Fibroblast of pulmonary artery (primary cell): ENCODE measurements around the gene CD300E.
"Not testable (repeated sequence)": the region's sequence is repeated elsewhere in the genome, so short reads cannot be mapped to it uniquely, and the experiment has no call there.

ENCODE experiments used
- DNase-seq: peaks from one replicate; pipeline ENCODE4 v3.0.0-alpha.2; 2010; ENCODE audit warnings: low read depth
- H3K4me3 ChIP-seq: replicated peaks from 2 replicates; pipeline ENCODE4 v1.5.1; 2011; ENCODE audit warnings: low read depth, mild to moderate bottlenecking, control low read depth, low read length, moderate library complexity
- TF ChIP-seq, protein P1 (sequence below): IDR thresholded peaks from 2 replicates; pipeline ENCODE4 v1.5.1; 2011; ENCODE audit warnings: mild to moderate bottlenecking, control low read depth, low read length, inconsistent platforms; ENCODE audit errors: missing control alignments

The CD300E gene

DNA sequence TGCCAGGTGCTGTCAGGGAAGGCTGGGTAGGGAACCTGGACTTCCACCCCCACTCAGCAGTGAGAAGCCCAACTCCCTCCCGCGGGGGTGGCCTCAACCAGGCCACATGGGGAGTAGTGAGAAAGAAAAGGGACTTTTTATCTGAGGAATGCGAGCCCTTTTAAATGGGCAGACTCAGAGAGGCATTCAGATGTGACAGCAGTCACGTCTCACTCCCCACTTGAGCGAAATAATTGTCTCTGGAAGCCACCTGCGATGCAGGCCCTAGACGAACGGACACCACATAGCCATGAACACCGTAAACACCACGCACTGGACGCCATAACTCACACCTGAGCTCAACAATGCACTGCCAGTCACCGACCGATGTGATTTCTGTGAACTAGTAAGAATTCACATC is 11.9 kb upstream of the CD300E start:
- TF ChIP-seq, protein P1, sequence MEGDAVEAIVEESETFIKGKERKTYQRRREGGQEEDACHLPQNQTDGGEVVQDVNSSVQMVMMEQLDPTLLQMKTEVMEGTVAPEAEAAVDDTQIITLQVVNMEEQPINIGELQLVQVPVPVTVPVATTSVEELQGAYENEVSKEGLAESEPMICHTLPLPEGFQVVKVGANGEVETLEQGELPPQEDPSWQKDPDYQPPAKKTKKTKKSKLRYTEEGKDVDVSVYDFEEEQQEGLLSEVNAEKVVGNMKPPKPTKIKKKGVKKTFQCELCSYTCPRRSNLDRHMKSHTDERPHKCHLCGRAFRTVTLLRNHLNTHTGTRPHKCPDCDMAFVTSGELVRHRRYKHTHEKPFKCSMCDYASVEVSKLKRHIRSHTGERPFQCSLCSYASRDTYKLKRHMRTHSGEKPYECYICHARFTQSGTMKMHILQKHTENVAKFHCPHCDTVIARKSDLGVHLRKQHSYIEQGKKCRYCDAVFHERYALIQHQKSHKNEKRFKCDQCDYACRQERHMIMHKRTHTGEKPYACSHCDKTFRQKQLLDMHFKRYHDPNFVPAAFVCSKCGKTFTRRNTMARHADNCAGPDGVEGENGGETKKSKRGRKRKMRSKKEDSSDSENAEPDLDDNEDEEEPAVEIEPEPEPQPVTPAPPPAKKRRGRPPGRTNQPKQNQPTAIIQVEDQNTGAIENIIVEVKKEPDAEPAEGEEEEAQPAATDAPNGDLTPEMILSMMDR = no peak
- no peak for DNase-seq

DNA sequence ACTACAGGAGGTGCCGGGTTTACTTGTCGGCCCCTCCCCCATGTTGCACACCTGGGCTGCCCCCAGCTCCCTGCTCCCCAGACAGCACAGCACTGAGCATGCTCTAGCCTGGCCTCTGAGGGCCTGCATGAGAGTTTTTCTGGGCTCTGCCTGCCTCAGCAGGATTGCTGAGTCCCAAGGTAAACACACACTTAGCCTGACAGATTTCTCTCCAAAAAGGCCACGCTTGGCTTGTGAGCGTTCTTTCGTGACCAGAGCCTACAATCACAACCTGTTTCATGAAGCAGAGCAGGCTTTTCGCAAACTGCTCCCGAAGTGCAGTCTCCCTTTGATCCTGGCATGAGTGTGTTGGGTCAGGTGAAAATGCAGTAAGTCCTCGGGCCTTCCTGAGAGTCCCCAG is 9.8 kb upstream of the CD300E start:
- DNase-seq = no peak
- TF ChIP-seq, protein P1 = no peak
- no peak overlapping the region for H3K4me3 ChIP-seq

More for the DNA sequence above, 11.9 kb upstream of the CD300E start:
- no peak overlapping the region for H3K4me3 ChIP-seq

DNA sequence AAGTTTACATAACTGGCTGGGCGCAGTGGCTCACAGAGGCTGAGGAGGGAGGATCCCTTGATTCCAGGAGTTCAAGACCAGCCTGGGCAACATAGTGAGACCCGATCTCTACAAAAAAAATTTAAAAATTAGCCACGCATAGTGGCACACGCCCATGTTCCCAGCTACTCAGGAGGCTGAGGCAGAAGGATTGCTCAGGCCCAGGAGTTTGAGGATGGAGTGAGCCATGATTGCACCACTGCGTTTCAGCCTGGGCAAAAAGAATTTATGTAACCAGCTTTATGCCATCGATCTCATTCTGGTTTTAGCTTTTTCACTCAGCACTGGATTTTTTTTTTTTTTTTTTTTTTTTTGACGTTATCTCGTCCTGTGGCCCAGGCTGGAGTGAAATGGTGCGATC is 9.1 kb upstream of the CD300E start:
- DNase-seq = no peak
- TF ChIP-seq, protein P1 = no peak
- H3K4me3 ChIP-seq = no peak overlapping the region

DNA sequence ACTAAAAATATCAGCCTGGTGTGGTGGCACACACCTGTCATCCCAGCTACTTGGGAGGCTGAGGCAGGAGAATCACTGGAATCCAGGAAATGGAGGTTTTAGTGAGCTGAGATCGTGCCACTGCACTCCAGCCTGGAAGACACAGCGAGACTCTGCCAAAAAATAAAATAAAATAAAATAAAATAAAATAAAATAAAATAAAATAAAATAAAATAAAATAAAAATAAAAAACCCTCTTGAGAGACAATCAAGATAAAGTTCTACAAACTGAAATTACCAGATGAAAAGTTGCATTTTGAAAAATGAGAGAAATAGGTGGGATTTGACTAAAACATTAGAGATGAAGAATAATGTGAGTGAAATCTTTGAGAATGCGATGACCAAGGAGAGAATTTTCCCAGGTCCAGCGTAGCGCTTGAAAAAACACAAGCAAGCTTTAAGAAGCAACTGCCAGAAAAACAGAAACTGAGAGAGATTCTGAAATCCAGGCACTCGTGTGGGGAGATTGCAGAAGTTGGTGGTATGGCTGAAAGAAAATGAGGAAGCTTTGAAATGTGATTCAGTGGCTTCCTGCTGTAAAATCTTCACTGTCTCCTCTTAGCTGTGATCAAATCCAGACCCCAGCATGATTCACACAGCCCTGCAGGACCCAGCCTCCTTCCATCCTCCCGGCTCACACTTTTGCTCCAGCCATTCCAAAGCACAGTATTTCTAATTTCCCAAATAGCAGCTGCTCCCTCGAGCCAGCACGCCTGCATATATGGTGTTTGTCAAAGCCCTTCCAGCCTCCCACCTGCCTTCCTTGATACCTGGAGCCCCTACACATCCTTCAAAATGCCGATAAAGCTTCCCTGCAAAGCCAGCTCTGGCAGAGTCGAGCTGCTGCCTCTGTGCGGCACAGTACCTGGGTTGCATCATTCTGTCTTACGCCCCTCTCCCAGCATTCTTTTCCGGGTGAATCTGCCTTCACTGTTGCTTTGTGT is 8.2 kb upstream of the CD300E start:
- TF ChIP-seq, protein P1 = no peak
- DNase-seq = peak; percentile 19
- no peak overlapping the region for H3K4me3 ChIP-seq

DNA sequence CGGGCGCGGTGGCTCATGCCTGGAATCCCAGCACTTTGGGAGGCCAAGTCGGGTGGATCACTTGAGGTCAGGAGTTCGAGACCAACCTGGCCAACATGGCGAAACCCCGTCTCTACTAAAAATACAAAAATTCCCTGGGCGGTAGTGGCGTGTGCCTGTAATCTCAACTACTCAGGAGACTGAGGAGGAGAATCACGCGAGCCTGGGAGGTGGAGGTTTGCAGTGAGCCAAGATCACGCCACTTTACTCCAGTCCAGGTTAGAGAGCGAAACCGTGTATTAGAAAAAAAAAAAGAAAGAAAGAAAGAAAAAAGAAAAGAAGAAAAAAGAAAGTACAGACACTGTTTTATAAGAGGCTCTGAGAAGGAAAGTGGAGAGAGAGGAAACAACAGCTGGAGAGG is 6.7 kb upstream of the CD300E start:
- DNase-seq, H3K4me3 ChIP-seq: not testable (repeated sequence)

DNA sequence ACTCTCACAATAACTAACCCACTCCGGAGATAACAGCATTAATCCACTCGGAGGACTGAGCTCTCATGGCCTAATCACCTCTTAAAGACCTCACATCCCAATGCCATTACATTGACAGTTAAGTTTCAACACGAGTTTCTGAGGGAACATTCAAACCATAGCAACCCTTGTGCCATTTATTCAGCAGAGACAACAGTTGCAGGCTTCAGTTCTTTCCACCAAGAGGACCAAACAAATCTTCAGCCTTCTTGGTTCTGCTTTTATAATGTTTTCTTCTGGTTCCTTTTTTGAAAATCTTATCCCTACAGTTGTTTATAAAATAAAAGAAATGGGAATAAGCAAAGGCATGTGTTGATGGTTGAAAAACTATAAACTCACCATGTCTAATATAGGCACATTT is 2.1 kb upstream of the CD300E start:
- DNase-seq = no peak
- TF ChIP-seq, protein P1 = no peak
- no peak overlapping the region for H3K4me3 ChIP-seq

DNA sequence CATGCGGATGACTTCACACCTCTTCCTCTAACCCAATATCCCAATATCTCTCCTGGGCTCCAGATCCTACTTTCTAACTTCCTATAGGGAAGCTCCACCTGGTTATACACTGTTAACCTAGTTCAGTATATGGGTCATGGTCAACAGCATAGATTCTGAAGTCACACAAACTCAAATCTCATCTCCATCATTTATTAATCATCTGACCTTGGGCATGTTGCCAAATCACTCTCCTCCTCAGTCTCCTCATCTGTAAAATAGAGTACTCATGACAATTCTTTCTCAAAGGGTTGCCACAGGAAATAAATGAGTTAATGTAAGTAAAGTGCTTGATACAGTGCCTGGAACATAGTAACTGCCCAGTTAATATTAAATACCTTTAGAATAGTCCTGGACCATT is 593 bp upstream of the CD300E start:
- DNase-seq = no peak
- TF ChIP-seq, protein P1 = no peak
- H3K4me3 ChIP-seq = no peak overlapping the region
